SK-N-MC (cell line): ENCODE measurements around the gene ZNF850.

ENCODE experiments used
- EZH2 ChIP-seq: fragments of 200-600 bp; sonication (generic); IDR thresholded peaks from one replicate; pipeline ENCODE4 v1.6.1; 2017; ENCODE audit warnings: antibody characterized with exemption
- POLR2AphosphoS5 ChIP-seq: IDR thresholded peaks from 2 replicates; pipeline ENCODE4 v1.6.1; 2012; ENCODE audit warnings: mild to moderate bottlenecking, low read depth, low read length, borderline replicate concordance

GRCh38 chr19:36750066-36750691, 22.4 kb downstream of the ZNF850 start:
- TF ChIP-seq EZH2 = no peak
- no peak for TF ChIP-seq POLR2AphosphoS5
